Measurements from ENCODE around the gene CDCA5.

- TF ChIP-seq CTCF (conservative IDR thresholded peaks at IDR 0.05; ENCODE audit: low read depth, low read length) (no peak), EZH2 (IDR thresholded peaks at IDR 0.05; ENCODE audit: low read length, unreplicated experiment) (no peak), EZH2phosphoT487 (IDR thresholded peaks at IDR 0.05; ENCODE audit: borderline replicate concordance, low read length) (no peak)
Measured at GRCh38 chr11:65113839-65114238, 30.0 kb upstream of the CDCA5 start.
